CD8-positive, alpha-beta memory T cell (primary cell): Measurements from ENCODE around the gene LPGAT1. TPM values are rescaled to one million over a fixed set of nuclear protein-coding genes. Genes with fewer than 3 reads are reported as not detected.
"Not testable (repeated sequence)": the region's sequence is repeated elsewhere in the genome, so short reads cannot be mapped to it uniquely, and the experiment has no call there.

ENCODE experiments used
- CTCF ChIA-PET: fragments of 350-600 bp; sonication (Branson Sonifier 250); formaldehyde crosslinking; loops from one replicate; lab custom pipeline; 2021; ENCODE audit warnings: antibody characterized with exemption; lab: Charles Lee
- POLR2A ChIA-PET: fragments of 350-600 bp; sonication (Branson Sonifier 250); formaldehyde crosslinking; loops from one replicate; lab custom pipeline; 2021; ENCODE audit warnings: antibody characterized with exemption; lab: Charles Lee
- DNase-seq, 5 donors: peaks; one replicate each; pipeline versions ENCODE4 v3.0.0 to v3.0.0-alpha.2; 2020 to 2022; ENCODE audit warnings: mixed read lengths in 1 of 5
- H3K27ac ChIP-seq: one replicate; pipeline ENCODE4 v1.7.0; 2013; ENCODE audit warnings: low read depth, mild to moderate bottlenecking, low read length, moderate library complexity
- H3K27me3 ChIP-seq: 2 replicates; pipeline ENCODE4 v1.7.0; 2013; ENCODE audit warnings: low read length, mild to moderate bottlenecking; ENCODE audit not compliant: insufficient read depth, poor library complexity, severe bottlenecking
- H3K36me3 ChIP-seq: 2 replicates; pipeline ENCODE4 v1.7.0; 2013; ENCODE audit warnings: mild to moderate bottlenecking, low read length, moderate library complexity; ENCODE audit not compliant: insufficient read depth
- H3K4me1 ChIP-seq: 2 replicates; pipeline ENCODE4 v1.7.0; 2013; ENCODE audit warnings: mild to moderate bottlenecking, low read length, moderate library complexity; ENCODE audit not compliant: insufficient read depth
- H3K4me3 ChIP-seq: 2 replicates; pipeline ENCODE4 v1.7.0; 2013; ENCODE audit warnings: mild to moderate bottlenecking, low read length
- H3K9me3 ChIP-seq: 2 replicates; pipeline ENCODE4 v1.7.0; 2013; ENCODE audit warnings: mild to moderate bottlenecking, low read length
- H3K27ac Mint-ChIP-seq, 8 donors: one replicate each; pipeline ENCODE4 v1.8.0; 2020 to 2021; ENCODE audit warnings: mixed read lengths in 8 of 8, mild to moderate bottlenecking in 6 of 8, inconsistent platforms in 3 of 8, moderate library complexity in 3 of 8
- H3K27me3 Mint-ChIP-seq, 2 donors: one replicate each; pipeline ENCODE4 v1.8.0; 2020 to 2021; ENCODE audit warnings: mixed read lengths in 2 of 2, mild to moderate bottlenecking in 1 of 2, moderate library complexity in 1 of 2
- H3K36me3 Mint-ChIP-seq, 3 donors: one replicate each; pipeline ENCODE4 v1.8.0; 2020 to 2021; ENCODE audit warnings: mixed read lengths in 3 of 3, inconsistent platforms in 1 of 3, mild to moderate bottlenecking in 1 of 3
- H3K4me1 Mint-ChIP-seq, 3 donors: one replicate each; pipeline ENCODE4 v1.8.0; 2020 to 2021; ENCODE audit warnings: mixed read lengths in 3 of 3, inconsistent platforms in 1 of 3, mild to moderate bottlenecking in 1 of 3
- H3K4me3 Mint-ChIP-seq, 7 donors: one replicate each; pipeline ENCODE4 v1.8.0; 2020 to 2021; ENCODE audit warnings: mixed read lengths in 7 of 7, mild to moderate bottlenecking in 6 of 7, moderate library complexity in 4 of 7, inconsistent platforms in 2 of 7
- H3K9me3 Mint-ChIP-seq, 5 donors: one replicate each; pipeline ENCODE4 v1.8.0; 2020 to 2022; ENCODE audit warnings: mixed read lengths in 5 of 5, mild to moderate bottlenecking in 3 of 5, moderate library complexity in 2 of 5, inconsistent platforms in 1 of 5
- polyA plus RNA-seq: library from polyadenylated mRNA; unstranded; fragments of 300-500 nt; fragmentation: Illumina TruSeq; gene quantifications from one replicate; pipeline ENCODE4 v1.2.3, GENCODE V29; 2021
- total RNA-seq, 2 experiments: library from RNA; stranded (reverse); gene quantifications; one replicate each; pipeline ENCODE4 v1.2.3, GENCODE V29; 2021

Gene LPGAT1
- total and polyA plus RNA-seq, 3 experiments from 2014 or later: 25.3 to 28.9 (median 25.4) TPM

- peak overlapping the region in 1 of 8 donors; percentile 14 for H3K27ac Mint-ChIP-seq
- H3K4me1 Mint-ChIP-seq, DNase-seq, H3K4me3 ChIP-seq, H3K9me3 Mint-ChIP-seq, H3K27ac ChIP-seq, H3K27me3 Mint-ChIP-seq, H3K27me3 ChIP-seq, POLR2A ChIA-PET, H3K36me3 Mint-ChIP-seq, H3K4me1 ChIP-seq, H3K4me3 Mint-ChIP-seq, H3K9me3 ChIP-seq, CTCF ChIA-PET, H3K36me3 ChIP-seq: not testable (repeated sequence)
These were observed 114.0 kb downstream of the LPGAT1 start for GRCh38 chr1:211716555-211716954.

GRCh38 chr1:211715971-211716370 lies 114.6 kb downstream of the LPGAT1 start:
- Histone ChIP-seq H3K4me3 (no peak overlapping the region), H3K36me3 (no peaks in the 10 kb centered on the region), H3K4me1 (no peaks in the 10 kb centered on the region), H3K9me3 (no peaks in the 10 kb centered on the region), H3K27ac (no peak overlapping the region), H3K27me3 (no peaks in the 10 kb centered on the region)
- CTCF ChIA-PET: no interaction called here
- Mint-ChIP-seq H3K36me3 (peaks cover 0 to 4% (median 3%) of the 10 kb centered on the region in 3 donors), H3K4me3 (no peak overlapping the region), H3K4me1 (no peaks in the 10 kb centered on the region), H3K9me3 (no peaks in the 10 kb centered on the region), H3K27ac (no peak overlapping the region), H3K27me3 (no peaks in the 10 kb centered on the region)
- DNase-seq: no peak
- POLR2A ChIA-PET: no interaction called here

- peaks cover 0 to 4% (median 3%) of the 10 kb centered on the region in 3 donors for H3K36me3 Mint-ChIP-seq
- H3K9me3 Mint-ChIP-seq: no peaks in the 10 kb centered on the region
These were observed 116.4 kb downstream of the LPGAT1 start for GRCh38 chr1:211714154-211714553.

GRCh38 chr1:211713231-211713630 lies 117.3 kb downstream of the LPGAT1 start:
- Mint-ChIP-seq H3K9me3 (no peaks in the 10 kb centered on the region), H3K4me1 (no peaks in the 10 kb centered on the region), H3K27me3 (no peaks in the 10 kb centered on the region), H3K36me3 (peaks cover 0 to 3% (median 0%) of the 10 kb centered on the region in 3 donors), H3K4me3 (no peak overlapping the region), H3K27ac (no peak overlapping the region)
- H3K9me3 ChIP-seq: no peaks in the 10 kb centered on the region
- ChIA-PET POLR2A (no interaction called here), CTCF (no interaction called here)
- H3K4me3 ChIP-seq: no peak overlapping the region
- H3K27ac ChIP-seq: no peak overlapping the region
- no peak for DNase-seq
- no peaks in the 10 kb centered on the region for H3K27me3 ChIP-seq
- H3K4me1 ChIP-seq: no peaks in the 10 kb centered on the region
- no peaks in the 10 kb centered on the region for H3K36me3 ChIP-seq

More at GRCh38 chr1:211714154-211714553, 116.4 kb downstream of the LPGAT1 start:
- ChIA-PET CTCF (interaction anchor here (0.6 kb wide), 1 partner anchor 19 kb away, joined by 3 read pairs; no protein-coding TSS in a partner anchor), POLR2A (no interaction called here)
- no peaks in the 10 kb centered on the region for H3K9me3 ChIP-seq
- no peaks in the 10 kb centered on the region for H3K4me1 ChIP-seq
- no peak for DNase-seq
- H3K27me3 ChIP-seq: no peaks in the 10 kb centered on the region
- H3K36me3 ChIP-seq: no peaks in the 10 kb centered on the region
- H3K27ac ChIP-seq: no peak overlapping the region
- H3K4me3 ChIP-seq: no peak overlapping the region
- Mint-ChIP-seq H3K4me3 (no peak overlapping the region), H3K27me3 (no peaks in the 10 kb centered on the region), H3K27ac (no peak overlapping the region), H3K4me1 (no peaks in the 10 kb centered on the region)

- ChIA-PET CTCF (no interaction called here), POLR2A (no interaction called here)
- Mint-ChIP-seq H3K9me3 (no peaks in the 10 kb centered on the region), H3K27ac (no peak overlapping the region), H3K4me3 (no peak overlapping the region), H3K36me3 (no peaks in the 10 kb centered on the region), H3K4me1 (no peaks in the 10 kb centered on the region), H3K27me3 (no peaks in the 10 kb centered on the region)
- no peaks in the 10 kb centered on the region for H3K9me3 ChIP-seq
- DNase-seq: no peak
- H3K36me3 ChIP-seq: no peaks in the 10 kb centered on the region
- H3K4me3 ChIP-seq: no peak overlapping the region
- H3K27me3 ChIP-seq: no peaks in the 10 kb centered on the region
- H3K27ac ChIP-seq: no peak overlapping the region
- H3K4me1 ChIP-seq: no peaks in the 10 kb centered on the region
These were observed 119.3 kb downstream of the LPGAT1 start for GRCh38 chr1:211711315-211711705.

- H3K27me3 ChIP-seq: no peaks in the 10 kb centered on the region
- no peak overlapping the region for H3K27ac ChIP-seq
- H3K4me1 Mint-ChIP-seq: no peaks in the 10 kb centered on the region
- ChIA-PET CTCF (interaction anchor here (3.6 kb wide), 1 partner anchor 13 kb away, joined by 13 read pairs; no protein-coding TSS in a partner anchor), POLR2A (no interaction called here)
- no peaks in the 10 kb centered on the region for H3K36me3 Mint-ChIP-seq
- H3K9me3 Mint-ChIP-seq: no peaks in the 10 kb centered on the region
- H3K4me1 ChIP-seq: no peaks in the 10 kb centered on the region
- H3K27ac Mint-ChIP-seq: no peak overlapping the region
- H3K36me3 ChIP-seq: no peaks in the 10 kb centered on the region
- no peak overlapping the region for H3K4me3 Mint-ChIP-seq
- H3K4me3 ChIP-seq: no peak overlapping the region
- no peak for DNase-seq
- no peaks in the 10 kb centered on the region for H3K27me3 Mint-ChIP-seq
- no peaks in the 10 kb centered on the region for H3K9me3 ChIP-seq
These were observed 119.8 kb downstream of the LPGAT1 start for GRCh38 chr1:211710566-211711314.

GRCh38 chr1:211708926-211709325 lies 121.6 kb downstream of the LPGAT1 start:
- Mint-ChIP-seq H3K4me3 (no peak overlapping the region), H3K36me3 (no peaks in the 10 kb centered on the region), H3K27ac (no peak overlapping the region), H3K4me1 (no peaks in the 10 kb centered on the region), H3K9me3 (no peaks in the 10 kb centered on the region), H3K27me3 (no peaks in the 10 kb centered on the region)
- H3K27me3 ChIP-seq: no peaks in the 10 kb centered on the region
- DNase-seq: no peak
- no peaks in the 10 kb centered on the region for H3K9me3 ChIP-seq
- POLR2A ChIA-PET: no interaction called here
- no peaks in the 10 kb centered on the region for H3K4me1 ChIP-seq
- H3K4me3 ChIP-seq: no peak overlapping the region
- CTCF ChIA-PET: interaction anchor here (3.6 kb wide), 1 partner anchor 11 kb away, joined by 13 read pairs; no protein-coding TSS in a partner anchor
- no peaks in the 10 kb centered on the region for H3K36me3 ChIP-seq
- H3K27ac ChIP-seq: no peak overlapping the region

- Mint-ChIP-seq H3K27me3 (no peaks in the 10 kb centered on the region), H3K4me3 (no peak overlapping the region), H3K27ac (no peak overlapping the region), H3K36me3 (no peaks in the 10 kb centered on the region), H3K4me1 (no peaks in the 10 kb centered on the region), H3K9me3 (no peaks in the 10 kb centered on the region)
- ChIA-PET POLR2A (no interaction called here), CTCF (interaction anchor here (3.6 kb wide), 1 partner anchor 10 kb away, joined by 13 read pairs; no protein-coding TSS in a partner anchor)
- no peaks in the 10 kb centered on the region for H3K36me3 ChIP-seq
- no peak for DNase-seq
- no peak overlapping the region for H3K27ac ChIP-seq
- no peak overlapping the region for H3K4me3 ChIP-seq
- H3K27me3 ChIP-seq: no peaks in the 10 kb centered on the region
- H3K9me3 ChIP-seq: no peaks in the 10 kb centered on the region
- H3K4me1 ChIP-seq: no peaks in the 10 kb centered on the region
These were observed 122.6 kb downstream of the LPGAT1 start for GRCh38 chr1:211708006-211708405.
